ENCODE data around the gene FRAS1. TPM values are rescaled to one million over a fixed set of nuclear protein-coding genes. Genes with fewer than 3 reads are reported as not detected.

FRAS1 gene
- total and polyA plus RNA-seq, 2 of the 8 experiments (the other 6 are each of a cell fraction or from before 2014, with no cell fraction given): 38.5 to 109 TPM

- no peaks in the 10 kb centered on the region for H4K20me1 ChIP-seq (replicated peaks in 1 of 2; ENCODE audit: control insufficient read depth in 1 of 2, insufficient read depth in 2 of 2, low read length in 2 of 2)
- H3K18ac ChIP-seq (ENCODE audit: extremely low read depth, low read length): no peak overlapping the region
- no peak overlapping the region for H2AFZ ChIP-seq (ENCODE audit: low read length)
- no peak overlapping the region for H2BK120ac ChIP-seq (replicated peaks; ENCODE audit: low read depth, low read length)
- no peak overlapping the region for H2AK5ac ChIP-seq (ENCODE audit: low read depth, low read length)
- no peak overlapping the region for H4K5ac ChIP-seq (ENCODE audit: insufficient read length, low read depth, low read length)
- no peaks in the 10 kb centered on the region for H3K79me2 ChIP-seq (ENCODE audit: control insufficient read depth in 1 of 2, insufficient read depth in 2 of 2, low read length in 2 of 2)
- WGBS, 2 experiments (ENCODE audit: extremely low coverage in 1 of 2, insufficient coverage in 1 of 2, insufficient read length in 1 of 2, insufficient replicate concordance in 2 of 2, low coverage in 1 of 2, low lambda C conversion rate in 2 of 2, missing lambda C conversion rate in 1 of 2): 93% methylated on average over 2 of the region's 2 CpGs; no CpG with 5 or more reads in 1 of the 2 experiments
- no peak overlapping the region for H2BK5ac ChIP-seq (ENCODE audit: low read depth, low read length)
- CTCF ChIA-PET (ENCODE audit: partially characterized antibody): interaction anchor here (3.4 kb wide), 1 partner anchor 28 kb away, joined by 13 read pairs; no protein-coding TSS in a partner anchor
- no peak overlapping the region for H3K4me2 ChIP-seq (ENCODE audit: insufficient read depth in 1 of 2, low read depth in 2 of 2, low read length in 2 of 2)
- H3K79me1 ChIP-seq (ENCODE audit: low read depth, low read length): no peaks in the 10 kb centered on the region
- H2BK20ac ChIP-seq (ENCODE audit: low read length): no peak overlapping the region
- no peak overlapping the region for H2BK15ac ChIP-seq (ENCODE audit: low read length)
- no peak overlapping the region for H3K9ac ChIP-seq (replicated peaks in 1 of 4; ENCODE audit: extremely low read depth in 1 of 4, low read depth in 3 of 4, low read length in 3 of 4)
- POLR2A ChIA-PET (ENCODE audit: partially characterized antibody): interaction anchor here (1.0 kb wide), 1 partner anchor 23 kb away, joined by 3 read pairs; no protein-coding TSS in a partner anchor
- no peaks in the 10 kb centered on the region for H3K27me3 ChIP-seq (replicated peaks in 1 of 4; ENCODE audit: control insufficient read depth in 3 of 4, extremely low read depth in 1 of 4, insufficient read depth in 3 of 4, low read length in 3 of 4)
- no peak overlapping the region for H3K27ac ChIP-seq (ENCODE audit: low read depth, low read length)
- H4K91ac ChIP-seq (replicated peaks; ENCODE audit: insufficient read length, low read length): no peak overlapping the region
- H3K23ac ChIP-seq (ENCODE audit: insufficient read length): no peak overlapping the region
- H3K56ac ChIP-seq (replicated peaks; ENCODE audit: insufficient read length, low read depth, low read length): no peak overlapping the region
- no peaks in the 10 kb centered on the region for H3K36me3 ChIP-seq (ENCODE audit: control insufficient read depth in 2 of 4, insufficient read depth in 4 of 4, low read length in 3 of 4)
- H3K9me3 ChIP-seq (ENCODE audit: insufficient read depth in 2 of 2, low read depth in 1 of 2, low read length in 1 of 2): no peaks in the 10 kb centered on the region
- H2BK12ac ChIP-seq (ENCODE audit: low read depth, low read length): no peak overlapping the region
- H3K4me1 ChIP-seq (replicated peaks in 1 of 4; ENCODE audit: control insufficient read depth in 3 of 4, insufficient read depth in 4 of 4, low read length in 3 of 4): peaks cover 0 to 3% (median 0%) of the 10 kb centered on the region in 4 experiments; a peak in 1 of 7 replicates
- no peak overlapping the region for H3K4ac ChIP-seq (replicated peaks; ENCODE audit: insufficient read length, low read depth, low read length)
- no peak overlapping the region for H3K14ac ChIP-seq (ENCODE audit: insufficient read length)
- H3K23me2 ChIP-seq (ENCODE audit: low read depth, low read length): no peaks in the 10 kb centered on the region
- H3K4me3 ChIP-seq (ENCODE audit: extremely low read depth in 1 of 4, insufficient read depth in 2 of 4, low read depth in 3 of 4, low read length in 4 of 4): no peak overlapping the region
- no peak overlapping the region for H4K8ac ChIP-seq (ENCODE audit: extremely low read depth, insufficient read depth, low read length)
- FAIRE-seq (no peak), DNase-seq (ENCODE audit: low read depth in 1 of 2, low spot score in 2 of 2) (no peak)
- TF ChIP-seq MAFK (IDR thresholded peaks at IDR 0.05; ENCODE audit: low read depth, low read length) (no peak), TCF12 (IDR thresholded peaks at IDR 0.05; ENCODE audit: low read depth, low read length) (no peak), SUZ12 (IDR thresholded peaks at IDR 0.05; ENCODE audit: low read length) (no peak), BRCA1 (IDR thresholded peaks at IDR 0.05; ENCODE audit: low read depth, low read length) (no peak), RFX5 (IDR thresholded peaks at IDR 0.05; ENCODE audit: borderline replicate concordance, low read depth, low read length) (no peak), TEAD4 (IDR thresholded peaks at IDR 0.05; ENCODE audit: low read depth, low read length) (no peak), ZNF274 (IDR thresholded peaks at IDR 0.05; ENCODE audit: borderline replicate concordance, extremely low read depth, low read length) (no peak), RNF2 (IDR thresholded peaks at IDR 0.05; ENCODE audit: borderline replicate concordance, low read depth, low read length, missing control alignments, poor library complexity, severe bottlenecking) (no peak), BACH1 (IDR thresholded peaks at IDR 0.05; ENCODE audit: low read length) (no peak), CHD1 (IDR thresholded peaks at IDR 0.05; ENCODE audit: low read depth, low read length) (no peak), TAF1 (IDR thresholded peaks at IDR 0.05; ENCODE audit: low read depth, low read length) (no peak), RBBP5 (IDR thresholded peaks at IDR 0.05; ENCODE audit: borderline replicate concordance, low read depth, low read length) (no peak), SP1 (IDR thresholded peaks at IDR 0.05; ENCODE audit: low read depth, low read length) (no peak), YY1 (IDR thresholded peaks at IDR 0.05; ENCODE audit: low read depth, low read length) (no peak)
Measured at GRCh38 chr4:78022517-78022916, 34.6 kb upstream of the FRAS1 start.

Measured in H1 (cell line).